Measurements from ENCODE around the gene LRRC23. TPM values are rescaled to one million over a fixed set of nuclear protein-coding genes. Genes with fewer than 3 reads are reported as not detected.

The LRRC23 gene
- total and polyA plus RNA-seq, 9 of the 15 experiments (the other 6 are each of a cell fraction or from before 2014, with no cell fraction given): 2.2 to 7.0 (median 3.0) TPM

DNA sequence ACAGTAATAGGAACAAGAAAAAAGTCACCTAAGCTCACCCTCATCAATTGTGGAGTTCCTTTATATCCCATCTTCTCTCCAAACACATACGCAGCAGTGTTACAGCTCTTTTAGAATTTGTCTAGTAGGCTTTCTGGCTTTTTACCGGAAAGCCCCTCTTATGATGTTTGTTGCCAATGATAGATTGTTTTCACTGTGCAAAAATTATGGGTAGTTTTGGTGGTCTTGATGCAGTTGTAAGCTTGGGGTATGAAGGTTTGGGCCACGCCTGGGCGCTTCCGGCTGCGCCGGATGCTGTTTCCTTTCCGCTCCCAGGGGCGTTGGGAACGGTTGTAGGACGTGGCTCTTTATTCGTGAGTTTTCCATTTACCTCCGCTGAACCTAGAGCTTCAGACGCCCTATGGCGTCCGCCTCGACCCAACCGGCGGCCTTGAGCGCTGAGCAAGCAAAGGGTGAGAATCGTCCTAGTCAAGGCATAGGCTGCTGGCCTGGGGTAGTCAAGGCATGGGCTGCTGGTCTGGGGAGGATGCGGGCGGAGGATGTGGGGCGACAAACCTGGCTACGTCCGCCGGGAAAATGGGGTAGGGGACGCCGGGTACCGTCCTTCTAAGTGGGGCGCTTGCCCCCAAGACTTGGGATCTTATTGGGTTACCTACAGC lies 39.2 kb downstream of the LRRC23 start, which contains the start of the genes C12orf57 and RNU7-1 (continued):
- TF ChIP-seq, protein P1, sequence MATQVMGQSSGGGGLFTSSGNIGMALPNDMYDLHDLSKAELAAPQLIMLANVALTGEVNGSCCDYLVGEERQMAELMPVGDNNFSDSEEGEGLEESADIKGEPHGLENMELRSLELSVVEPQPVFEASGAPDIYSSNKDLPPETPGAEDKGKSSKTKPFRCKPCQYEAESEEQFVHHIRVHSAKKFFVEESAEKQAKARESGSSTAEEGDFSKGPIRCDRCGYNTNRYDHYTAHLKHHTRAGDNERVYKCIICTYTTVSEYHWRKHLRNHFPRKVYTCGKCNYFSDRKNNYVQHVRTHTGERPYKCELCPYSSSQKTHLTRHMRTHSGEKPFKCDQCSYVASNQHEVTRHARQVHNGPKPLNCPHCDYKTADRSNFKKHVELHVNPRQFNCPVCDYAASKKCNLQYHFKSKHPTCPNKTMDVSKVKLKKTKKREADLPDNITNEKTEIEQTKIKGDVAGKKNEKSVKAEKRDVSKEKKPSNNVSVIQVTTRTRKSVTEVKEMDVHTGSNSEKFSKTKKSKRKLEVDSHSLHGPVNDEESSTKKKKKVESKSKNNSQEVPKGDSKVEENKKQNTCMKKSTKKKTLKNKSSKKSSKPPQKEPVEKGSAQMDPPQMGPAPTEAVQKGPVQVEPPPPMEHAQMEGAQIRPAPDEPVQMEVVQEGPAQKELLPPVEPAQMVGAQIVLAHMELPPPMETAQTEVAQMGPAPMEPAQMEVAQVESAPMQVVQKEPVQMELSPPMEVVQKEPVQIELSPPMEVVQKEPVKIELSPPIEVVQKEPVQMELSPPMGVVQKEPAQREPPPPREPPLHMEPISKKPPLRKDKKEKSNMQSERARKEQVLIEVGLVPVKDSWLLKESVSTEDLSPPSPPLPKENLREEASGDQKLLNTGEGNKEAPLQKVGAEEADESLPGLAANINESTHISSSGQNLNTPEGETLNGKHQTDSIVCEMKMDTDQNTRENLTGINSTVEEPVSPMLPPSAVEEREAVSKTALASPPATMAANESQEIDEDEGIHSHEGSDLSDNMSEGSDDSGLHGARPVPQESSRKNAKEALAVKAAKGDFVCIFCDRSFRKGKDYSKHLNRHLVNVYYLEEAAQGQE (IDR thresholded peaks at IDR 0.05; ENCODE audit: borderline replicate concordance): no peak
- TF ChIP-seq, protein P1 (CRISPR knock-in tag; IDR thresholded peaks at IDR 0.05; ENCODE audit: low read depth): no peak; the same call in 1 of the 2 replicates
- TF ChIP-seq ARHGAP35 (IDR thresholded peaks at IDR 0.05; ENCODE audit: partially characterized antibody): peak; percentile 97
- peak; percentile 99 for TF ChIP-seq SMAD1 (IDR thresholded peaks at IDR 0.05; ENCODE audit: low read depth, low read length, partially characterized antibody)
- TF ChIP-seq SIX5 (IDR thresholded peaks at IDR 0.05; ENCODE audit: borderline replicate concordance in 1 of 2, insufficient read depth in 1 of 2, low read depth in 1 of 2, low read length in 2 of 2): peak in 1 of 2 experiments; percentile 17; a peak in 1 of 4 replicates
